ENCODE data around the gene CLIC5.

CLIC5 gene

DNA sequence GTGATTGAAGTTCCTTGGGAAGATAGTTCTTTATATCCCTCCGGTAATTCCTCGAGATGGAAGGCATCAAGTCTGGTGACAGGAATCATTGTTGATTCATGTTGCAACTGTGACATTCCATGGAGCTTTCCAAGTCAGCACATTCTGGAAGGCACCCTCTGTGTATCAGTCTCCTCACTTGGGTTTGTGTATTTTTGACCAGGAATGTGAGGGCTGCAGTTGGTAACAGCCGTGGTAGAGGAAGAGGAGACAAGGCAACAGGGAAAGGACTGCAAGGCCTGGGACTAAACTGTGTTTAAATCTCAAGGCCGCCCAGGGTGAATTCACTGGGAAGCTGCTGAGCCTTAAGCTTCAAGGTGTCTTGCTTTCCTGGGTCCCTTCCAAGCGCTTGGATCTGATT lies 99.0 kb downstream of the CLIC5 start:
- Histone ChIP-seq H3K4me2 (ENCODE audit: low read length) (no peak overlapping the region), H2AFZ (ENCODE audit: low read length) (no peak overlapping the region), H3K4me1 (ENCODE audit: insufficient read depth, low read length, severe bottlenecking) (no peaks in the 10 kb centered on the region), H3K27me3 (ENCODE audit: insufficient read depth, low read length) (no peaks in the 10 kb centered on the region), H3K4me3 (ENCODE audit: low read depth, low read length, poor library complexity, severe bottlenecking) (no peak overlapping the region), H3F3A (ENCODE audit: insufficient read depth, low read length) (no peaks in the 10 kb centered on the region), H3K79me2 (ENCODE audit: insufficient read depth, low read length) (no peaks in the 10 kb centered on the region), H3K9ac (ENCODE audit: low read length) (no peak overlapping the region), H3K9me3 (ENCODE audit: low read length) (no peaks in the 10 kb centered on the region), H3K36me3 (ENCODE audit: insufficient read depth, low read length) (no peaks in the 10 kb centered on the region), H3K9me2 (ENCODE audit: low read depth, low read length) (no peaks in the 10 kb centered on the region), H3K27ac (ENCODE audit: low read depth, low read length, poor library complexity, severe bottlenecking) (no peak overlapping the region), H4K20me1 (ENCODE audit: insufficient read depth, low read length) (no peaks in the 10 kb centered on the region)
- TF ChIP-seq CTCF (IDR thresholded peaks at IDR 0.05; ENCODE audit: low read length) (no peak), EZH2 (IDR thresholded peaks at IDR 0.05; ENCODE audit: borderline replicate concordance, low read length) (no peak)

GRCh38 chr6:45915780-45916468 lies 99.7 kb downstream of the CLIC5 start:
- TF ChIP-seq EZH2 (IDR thresholded peaks at IDR 0.05; ENCODE audit: borderline replicate concordance, low read length) = no peak
- TF ChIP-seq CTCF (IDR thresholded peaks at IDR 0.05; ENCODE audit: low read length) = no peak
- no peak overlapping the region for H3K27ac ChIP-seq (ENCODE audit: low read depth, low read length, poor library complexity, severe bottlenecking)
- no peaks in the 10 kb centered on the region for H3K27me3 ChIP-seq (ENCODE audit: insufficient read depth, low read length)
- no peak overlapping the region for H3K4me3 ChIP-seq (ENCODE audit: low read depth, low read length, poor library complexity, severe bottlenecking)
- no peak overlapping the region for H2AFZ ChIP-seq (ENCODE audit: low read length)
- H3K9me3 ChIP-seq (ENCODE audit: low read length) = no peaks in the 10 kb centered on the region
- H3K4me1 ChIP-seq (ENCODE audit: insufficient read depth, low read length, severe bottlenecking) = no peaks in the 10 kb centered on the region
- no peaks in the 10 kb centered on the region for H3K79me2 ChIP-seq (ENCODE audit: insufficient read depth, low read length)
- H3K9me2 ChIP-seq (ENCODE audit: low read depth, low read length) = no peaks in the 10 kb centered on the region
- no peaks in the 10 kb centered on the region for H3F3A ChIP-seq (ENCODE audit: insufficient read depth, low read length)
- no peak overlapping the region for H3K9ac ChIP-seq (ENCODE audit: low read length)
- H3K4me2 ChIP-seq (ENCODE audit: low read length) = no peak overlapping the region
- no peaks in the 10 kb centered on the region for H4K20me1 ChIP-seq (ENCODE audit: insufficient read depth, low read length)
- H3K36me3 ChIP-seq (ENCODE audit: insufficient read depth, low read length) = no peaks in the 10 kb centered on the region

- H3F3A ChIP-seq (ENCODE audit: insufficient read depth, low read length) = no peaks in the 10 kb centered on the region
- H2AFZ ChIP-seq (ENCODE audit: low read length) = no peak overlapping the region
- no peaks in the 10 kb centered on the region for H3K36me3 ChIP-seq (ENCODE audit: insufficient read depth, low read length)
- H3K9me3 ChIP-seq (ENCODE audit: low read length) = no peaks in the 10 kb centered on the region
- no peak overlapping the region for H3K4me2 ChIP-seq (ENCODE audit: low read length)
- H3K9me2 ChIP-seq (ENCODE audit: low read depth, low read length) = no peaks in the 10 kb centered on the region
- H3K9ac ChIP-seq (ENCODE audit: low read length) = no peak overlapping the region
- H3K4me3 ChIP-seq (ENCODE audit: low read depth, low read length, poor library complexity, severe bottlenecking) = no peak overlapping the region
- no peaks in the 10 kb centered on the region for H4K20me1 ChIP-seq (ENCODE audit: insufficient read depth, low read length)
- H3K79me2 ChIP-seq (ENCODE audit: insufficient read depth, low read length) = no peaks in the 10 kb centered on the region
- H3K27me3 ChIP-seq (ENCODE audit: insufficient read depth, low read length) = no peaks in the 10 kb centered on the region
- no peaks in the 10 kb centered on the region for H3K4me1 ChIP-seq (ENCODE audit: insufficient read depth, low read length, severe bottlenecking)
- no peak overlapping the region for H3K27ac ChIP-seq (ENCODE audit: low read depth, low read length, poor library complexity, severe bottlenecking)
- TF ChIP-seq CTCF (IDR thresholded peaks at IDR 0.05; ENCODE audit: low read length) (no peak), EZH2 (IDR thresholded peaks at IDR 0.05; ENCODE audit: borderline replicate concordance, low read length) (no peak)
Measured at GRCh38 chr6:45911691-45912090, 104.0 kb downstream of the CLIC5 start.
